IPS-20b (cell line): ENCODE data around the gene KIAA0319L.

Source experiments
- H3K27ac ChIP-seq: one replicate; pipeline ENCODE4 v1.5.1; 2013; ENCODE audit warnings: low read length
- H3K27me3 ChIP-seq: 2 replicates; pipeline ENCODE4 v1.6.1; 2013; ENCODE audit warnings: mild to moderate bottlenecking, low read length, inconsistent platforms; ENCODE audit not compliant: insufficient read depth
- H3K36me3 ChIP-seq: 2 replicates; pipeline ENCODE4 v1.6.1; 2013; ENCODE audit warnings: low read depth, mild to moderate bottlenecking, inconsistent platforms, low read length, moderate library complexity; ENCODE audit not compliant: insufficient read depth
- H3K4me1 ChIP-seq: 2 replicates; pipeline ENCODE4 v1.6.1; 2013; ENCODE audit warnings: mild to moderate bottlenecking, control low read depth, inconsistent platforms, low read length, moderate library complexity; ENCODE audit not compliant: insufficient read depth
- H3K4me3 ChIP-seq: 2 replicates; pipeline ENCODE4 v1.5.1; 2013; ENCODE audit warnings: mild to moderate bottlenecking, low read length, inconsistent platforms
- H3K9ac ChIP-seq: 2 replicates; pipeline ENCODE4 v1.6.1; 2013; ENCODE audit warnings: low read depth, mild to moderate bottlenecking, inconsistent platforms, low read length, moderate library complexity
- H3K9me3 ChIP-seq: 2 replicates; pipeline ENCODE4 v1.6.1; 2013; ENCODE audit warnings: mild to moderate bottlenecking, low read depth, low read length, inconsistent platforms; ENCODE audit not compliant: insufficient read depth

KIAA0319L gene

GRCh38 chr1:35569936-35570335 lies 12.7 kb upstream of the KIAA0319L start:
- Histone ChIP-seq H3K4me1 (0 out of 2 replicates have a peak, but pooled peaks cover 4% of the 10 kb centered on the region), H3K27me3 (peaks cover 72% of the 10 kb centered on the region), H3K9ac (no peak overlapping the region), H3K27ac (no peak overlapping the region), H3K9me3 (no peaks in the 10 kb centered on the region; the same call in 1 of the 2 replicates), H3K36me3 (peaks cover 9% of the 10 kb centered on the region), H3K4me3 (no peak overlapping the region)

- peaks cover 62% of the 10 kb centered on the region for H3K27me3 ChIP-seq
- no peak overlapping the region for H3K27ac ChIP-seq
- H3K4me1 ChIP-seq: 0 out of 2 replicates have a peak, but pooled peaks cover 4% of the 10 kb centered on the region
- H3K9me3 ChIP-seq: no peaks in the 10 kb centered on the region
- H3K36me3 ChIP-seq: peaks cover 16% of the 10 kb centered on the region
- no peak overlapping the region for H3K4me3 ChIP-seq
- H3K9ac ChIP-seq: no peak overlapping the region
These were observed 11.8 kb upstream of the KIAA0319L start for GRCh38 chr1:35568975-35569395.

GRCh38 chr1:35567947-35568558 lies 10.8 kb upstream of the KIAA0319L start:
- peaks cover 26% of the 10 kb centered on the region for H3K36me3 ChIP-seq
- H3K27me3 ChIP-seq: peaks cover 53% of the 10 kb centered on the region
- H3K4me1 ChIP-seq: 0 out of 2 replicates have a peak, but pooled peaks cover 4% of the 10 kb centered on the region
- no peak overlapping the region for H3K9ac ChIP-seq
- no peaks in the 10 kb centered on the region for H3K9me3 ChIP-seq
- no peak overlapping the region for H3K4me3 ChIP-seq
- H3K27ac ChIP-seq: no peak overlapping the region

- Histone ChIP-seq H3K9ac (no peak overlapping the region), H3K4me3 (no peak overlapping the region), H3K27me3 (peaks cover 30% of the 10 kb centered on the region), H3K9me3 (no peaks in the 10 kb centered on the region), H3K36me3 (peaks cover 49% of the 10 kb centered on the region), H3K4me1 (no peaks in the 10 kb centered on the region), H3K27ac (no peak overlapping the region)
These were observed 8.5 kb upstream of the KIAA0319L start for GRCh38 chr1:35565742-35566133.

GRCh38 chr1:35564884-35565741 lies 7.9 kb upstream of the KIAA0319L start:
- Histone ChIP-seq H3K4me3 (no peak overlapping the region), H3K27ac (no peak overlapping the region), H3K9me3 (no peaks in the 10 kb centered on the region), H3K36me3 (peaks cover 53% of the 10 kb centered on the region), H3K4me1 (no peaks in the 10 kb centered on the region), H3K9ac (no peak overlapping the region), H3K27me3 (peaks cover 23% of the 10 kb centered on the region)

- H3K27ac ChIP-seq: no peak overlapping the region
These were observed 7.1 kb upstream of the KIAA0319L start for GRCh38 chr1:35564037-35564883.

GRCh38 chr1:35563166-35563565 lies 6.0 kb upstream of the KIAA0319L start:
- Histone ChIP-seq H3K4me1 (no peaks in the 10 kb centered on the region), H3K27ac (no peak overlapping the region), H3K9me3 (no peaks in the 10 kb centered on the region), H3K4me3 (no peak overlapping the region), H3K27me3 (peaks cover 6% of the 10 kb centered on the region; the same call in 1 of the 2 replicates), H3K9ac (no peak overlapping the region), H3K36me3 (peaks cover 58% of the 10 kb centered on the region)

More at GRCh38 chr1:35564037-35564883, 7.1 kb upstream of the KIAA0319L start:
- H3K4me3 ChIP-seq: no peak overlapping the region
- no peaks in the 10 kb centered on the region for H3K9me3 ChIP-seq
- peaks cover 15% of the 10 kb centered on the region for H3K27me3 ChIP-seq
- peaks cover 58% of the 10 kb centered on the region for H3K36me3 ChIP-seq
- H3K4me1 ChIP-seq: no peaks in the 10 kb centered on the region
- no peak overlapping the region for H3K9ac ChIP-seq

GRCh38 chr1:35561972-35562680 lies 4.9 kb upstream of the KIAA0319L start:
- no peak overlapping the region for H3K27ac ChIP-seq
- no peaks in the 10 kb centered on the region for H3K27me3 ChIP-seq
- no peak overlapping the region for H3K4me3 ChIP-seq
- H3K4me1 ChIP-seq: no peaks in the 10 kb centered on the region
- peaks cover 58% of the 10 kb centered on the region for H3K36me3 ChIP-seq
- H3K9ac ChIP-seq: no peak overlapping the region
- no peaks in the 10 kb centered on the region for H3K9me3 ChIP-seq

GRCh38 chr1:35561297-35561971 lies 4.2 kb upstream of the KIAA0319L start:
- Histone ChIP-seq H3K36me3 (peaks cover 58% of the 10 kb centered on the region), H3K9me3 (no peaks in the 10 kb centered on the region), H3K27me3 (no peaks in the 10 kb centered on the region), H3K27ac (no peak overlapping the region), H3K4me3 (no peak overlapping the region), H3K4me1 (peaks cover under 1% of the 10 kb centered on the region; the same call in 1 of the 2 replicates), H3K9ac (no peak overlapping the region)

GRCh38 chr1:35560256-35561225 lies 3.3 kb upstream of the KIAA0319L start:
- Histone ChIP-seq H3K27me3 (no peaks in the 10 kb centered on the region), H3K9ac (no peak overlapping the region), H3K4me3 (no peak overlapping the region), H3K27ac (no peak overlapping the region), H3K4me1 (peaks cover 10% of the 10 kb centered on the region), H3K9me3 (no peaks in the 10 kb centered on the region), H3K36me3 (peaks cover 53% of the 10 kb centered on the region)
